T-helper 17 cell (primary cell): ENCODE results near the gene DHRS7. TPM values are rescaled to one million over a fixed set of nuclear protein-coding genes. Genes with fewer than 3 reads are reported as not detected.
"Not testable (repeated sequence)": the region's sequence is repeated elsewhere in the genome, so short reads cannot be mapped to it uniquely, and the experiment has no call there.

ENCODE experiments used
- ATAC-seq: fragments of 150-1000 bp; cut with Tn5 transposase; 2 replicates; pipeline ENCODE4 v1.10.0; 2021; ENCODE audit warnings: mild to moderate bottlenecking, moderate library complexity
- DNase-seq, 3 donors: peaks; one replicate each; pipeline versions ENCODE4 v3.0.0 to v3.0.0-alpha.2; 2020 to 2021
- H3K9me3 ChIP-seq: one replicate; pipeline ENCODE4 v1.7.0; 2013; ENCODE audit warnings: low read length, mild to moderate bottlenecking; ENCODE audit not compliant: control insufficient read depth, poor library complexity, severe bottlenecking
- H3K27ac Mint-ChIP-seq: one replicate; pipeline ENCODE4 v1.8.0; 2022; ENCODE audit warnings: mild to moderate bottlenecking, moderate library complexity, mixed read lengths
- H3K27me3 Mint-ChIP-seq: one replicate; pipeline ENCODE4 v1.8.0; 2022; ENCODE audit warnings: mixed read lengths
- H3K36me3 Mint-ChIP-seq: one replicate; pipeline ENCODE4 v1.8.0; 2022; ENCODE audit warnings: low read depth, mixed read lengths
- H3K4me1 Mint-ChIP-seq: one replicate; pipeline ENCODE4 v1.8.0; 2022; ENCODE audit warnings: mild to moderate bottlenecking, mixed read lengths
- H3K4me3 Mint-ChIP-seq: one replicate; pipeline ENCODE4 v1.8.0; 2022; ENCODE audit warnings: mild to moderate bottlenecking, moderate library complexity, mixed read lengths
- total RNA-seq, 4 donors: library from RNA in 2 of 4; stranded (reverse) in 2 of 4; gene quantifications; one replicate each; pipeline ENCODE4 v1.2.3 and lab custom pipeline; 2022 to 2026

DHRS7 gene
- total RNA-seq, 2 donors from 2014 or later: 44.8 to 48.0 TPM

DNA sequence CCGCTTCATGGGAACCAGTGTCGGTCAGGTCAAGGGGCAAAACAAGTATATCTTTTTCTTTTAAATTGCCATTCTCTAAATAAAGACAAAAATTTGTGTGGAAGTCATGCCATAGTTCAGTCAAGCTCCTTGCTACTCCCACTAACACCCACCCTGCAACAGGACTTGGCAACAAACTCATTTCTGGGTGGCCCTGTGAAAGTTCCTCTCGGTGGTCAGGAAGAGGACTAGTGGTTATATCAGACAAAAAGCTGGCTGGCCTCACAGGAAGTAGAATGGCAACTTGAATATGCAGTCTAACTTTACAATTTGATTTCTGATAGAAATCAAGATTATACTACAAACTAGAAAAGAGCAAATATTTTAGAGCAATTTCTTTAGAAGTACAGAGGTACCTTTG, 11.2 kb downstream of the DHRS7 start:
- no peaks in the 10 kb centered on the region for H3K9me3 ChIP-seq
- peaks cover 2% of the 10 kb centered on the region for H3K36me3 Mint-ChIP-seq
- ATAC-seq (no peak), DNase-seq (no peak)
- peaks cover 46% of the 10 kb centered on the region for H3K4me1 Mint-ChIP-seq
- no peaks in the 10 kb centered on the region for H3K27me3 Mint-ChIP-seq
- no peak overlapping the region for H3K4me3 Mint-ChIP-seq
- H3K27ac Mint-ChIP-seq: peak overlapping the region; percentile 95

DNA sequence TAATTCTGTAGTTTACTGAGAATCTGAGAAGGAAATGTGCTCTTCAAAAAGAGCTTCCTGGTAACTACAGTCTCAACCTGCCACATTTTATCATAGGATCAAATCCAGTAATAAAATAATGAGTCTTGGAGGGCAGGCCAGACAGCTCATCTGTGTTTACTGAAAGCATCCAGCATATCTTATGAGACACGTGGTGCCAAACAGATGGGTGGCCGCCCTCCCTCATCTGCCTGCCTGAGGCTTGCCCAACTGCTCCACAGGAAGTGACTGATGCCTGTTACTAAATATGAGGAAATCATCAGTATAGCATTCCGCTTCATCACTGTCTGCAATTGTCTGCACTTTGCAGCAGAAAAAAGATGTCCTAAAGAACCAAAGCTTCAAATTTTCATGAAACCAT, 13.5 kb downstream of the DHRS7 start:
- H3K4me1 Mint-ChIP-seq: peaks cover 31% of the 10 kb centered on the region
- H3K4me3 Mint-ChIP-seq: peak overlapping the region; percentile 33
- H3K36me3 Mint-ChIP-seq: peaks cover 5% of the 10 kb centered on the region
- no peaks in the 10 kb centered on the region for H3K27me3 Mint-ChIP-seq
- DNase-seq (peak; percentile 29 to 48 (median 33)), ATAC-seq (peak; percentile 98)
- H3K9me3 ChIP-seq: no peaks in the 10 kb centered on the region
- peak overlapping the region; percentile 95 for H3K27ac Mint-ChIP-seq

DNA sequence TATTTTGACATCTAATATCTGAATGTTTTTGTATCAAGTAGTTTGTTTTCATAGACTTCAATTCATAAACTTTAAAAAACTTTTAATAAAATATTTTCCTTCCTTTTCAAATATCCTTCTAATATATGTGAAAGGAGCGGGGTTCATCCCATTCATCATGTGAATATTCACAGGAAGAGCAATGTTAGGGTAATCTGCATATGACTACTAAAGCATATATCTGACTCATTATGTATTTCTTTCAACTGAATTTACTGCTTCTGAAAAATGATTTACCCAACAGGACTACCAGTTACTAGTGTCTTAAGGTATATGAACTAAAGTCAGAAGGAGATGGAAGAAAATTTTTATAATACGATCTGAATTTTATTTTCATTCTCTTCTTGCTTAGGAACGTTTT, 30.5 kb downstream of the DHRS7 start:
- peaks cover 6% of the 10 kb centered on the region for H3K4me1 Mint-ChIP-seq
- peaks cover 2% of the 10 kb centered on the region for H3K36me3 Mint-ChIP-seq
- no peaks in the 10 kb centered on the region for H3K9me3 ChIP-seq
- no peak for ATAC-seq
- no peaks in the 10 kb centered on the region for H3K27me3 Mint-ChIP-seq
- DNase-seq: no peak
- H3K27ac Mint-ChIP-seq: no peak overlapping the region
- H3K4me3 Mint-ChIP-seq: no peak overlapping the region

DNA sequence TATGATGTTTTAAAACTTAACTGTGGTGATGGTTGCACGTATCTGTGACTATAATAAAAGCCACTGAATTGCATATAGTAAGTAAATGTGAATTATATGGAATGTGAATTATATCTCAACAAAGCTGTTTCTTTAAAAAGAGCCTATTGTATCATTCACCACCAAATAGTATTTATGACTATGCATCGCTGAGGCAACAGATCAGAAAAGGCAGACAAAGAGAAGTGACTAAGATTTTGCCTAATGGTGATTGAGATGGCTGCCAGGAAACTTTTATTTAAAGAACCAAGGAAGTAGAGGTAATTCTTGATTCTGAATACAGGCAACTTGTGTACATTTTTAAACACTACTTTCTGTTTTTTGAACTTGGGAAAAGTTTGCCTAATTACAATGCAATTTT, 31.7 kb downstream of the DHRS7 start:
- DNase-seq: no peak
- ATAC-seq: no peak
- peaks cover 6% of the 10 kb centered on the region for H3K4me1 Mint-ChIP-seq
- H3K27ac Mint-ChIP-seq: peak overlapping the region; percentile 12
- no peak overlapping the region for H3K4me3 Mint-ChIP-seq
- H3K9me3 ChIP-seq: no peaks in the 10 kb centered on the region
- no peaks in the 10 kb centered on the region for H3K27me3 Mint-ChIP-seq
- H3K36me3 Mint-ChIP-seq: peaks cover 2% of the 10 kb centered on the region

DNA sequence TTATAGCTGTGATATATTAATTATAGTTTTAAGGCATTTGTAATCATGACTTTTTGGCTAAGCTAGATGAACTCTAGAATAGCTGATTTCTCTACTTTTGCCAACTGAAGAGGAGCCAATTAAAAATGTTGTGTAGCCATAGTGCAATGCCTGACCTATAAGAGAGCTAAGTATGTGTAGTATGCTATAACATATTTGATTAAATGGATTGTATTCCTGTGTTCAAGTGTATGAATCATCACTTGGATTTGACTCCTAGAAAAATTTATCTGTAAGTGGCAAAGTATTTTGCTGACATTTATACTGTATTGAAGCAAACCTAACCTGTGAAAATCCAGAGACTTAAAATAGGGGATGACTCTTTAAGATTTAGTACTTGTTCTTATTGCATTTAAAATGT, 39.3 kb downstream of the DHRS7 start:
- H3K4me1 Mint-ChIP-seq: peaks cover 12% of the 10 kb centered on the region
- no peak overlapping the region for H3K4me3 Mint-ChIP-seq
- DNase-seq (no peak), ATAC-seq (no peak)
- H3K27me3 Mint-ChIP-seq: no peaks in the 10 kb centered on the region
- peaks cover 23% of the 10 kb centered on the region for H3K36me3 Mint-ChIP-seq
- no peaks in the 10 kb centered on the region for H3K9me3 ChIP-seq
- H3K27ac Mint-ChIP-seq: no peak overlapping the region

DNA sequence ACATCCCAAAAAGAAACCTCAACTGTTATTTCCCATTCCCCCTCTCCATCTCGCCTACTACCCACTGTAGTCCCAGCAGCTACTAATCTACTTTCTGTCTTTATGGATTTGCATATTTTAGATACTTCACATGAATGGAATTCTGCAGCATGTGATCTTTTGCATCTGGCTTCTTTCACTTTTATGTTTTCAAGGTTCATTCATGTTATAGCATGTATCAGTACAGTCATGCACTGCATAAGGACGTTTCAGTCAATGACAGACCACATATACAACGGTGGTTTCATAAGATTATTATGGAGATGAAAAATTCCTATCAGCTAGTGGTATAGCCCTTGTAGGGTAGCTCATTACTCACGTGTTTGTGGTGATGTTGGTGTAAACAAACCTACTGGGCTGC, 49.0 kb downstream of the DHRS7 start:
- ATAC-seq (no peak), DNase-seq (no peak)
- Mint-ChIP-seq H3K27me3 (no peaks in the 10 kb centered on the region), H3K4me1 (peaks cover 8% of the 10 kb centered on the region), H3K36me3 (peaks cover 3% of the 10 kb centered on the region), H3K4me3 (no peak overlapping the region), H3K27ac (no peak overlapping the region)
- no peaks in the 10 kb centered on the region for H3K9me3 ChIP-seq

DNA sequence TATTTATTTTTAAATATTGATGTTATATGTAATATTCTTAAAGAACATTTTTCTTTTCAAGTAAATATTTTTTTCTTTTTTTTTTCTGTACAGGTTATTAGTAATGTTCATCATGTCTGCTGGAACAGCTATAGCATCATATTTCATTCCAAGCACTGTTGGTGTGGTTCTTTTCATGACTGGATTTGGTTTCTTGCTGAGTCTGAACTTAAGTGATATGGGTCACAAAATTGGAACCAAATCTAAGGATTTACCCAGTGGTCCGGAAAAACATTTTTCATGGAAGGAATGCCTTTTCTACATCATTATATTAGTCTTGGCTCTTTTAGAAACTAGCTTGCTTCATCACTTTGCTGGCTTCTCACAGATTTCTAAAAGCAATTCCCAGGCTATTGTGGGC, 50.3 kb downstream of the DHRS7 start:
- Mint-ChIP-seq H3K36me3 (peaks cover 3% of the 10 kb centered on the region), H3K27me3 (no peaks in the 10 kb centered on the region), H3K4me1 (peaks cover 16% of the 10 kb centered on the region), H3K27ac (no peak overlapping the region), H3K4me3 (no peak overlapping the region)
- ATAC-seq (no peak), DNase-seq (no peak)
- no peaks in the 10 kb centered on the region for H3K9me3 ChIP-seq

DNA sequence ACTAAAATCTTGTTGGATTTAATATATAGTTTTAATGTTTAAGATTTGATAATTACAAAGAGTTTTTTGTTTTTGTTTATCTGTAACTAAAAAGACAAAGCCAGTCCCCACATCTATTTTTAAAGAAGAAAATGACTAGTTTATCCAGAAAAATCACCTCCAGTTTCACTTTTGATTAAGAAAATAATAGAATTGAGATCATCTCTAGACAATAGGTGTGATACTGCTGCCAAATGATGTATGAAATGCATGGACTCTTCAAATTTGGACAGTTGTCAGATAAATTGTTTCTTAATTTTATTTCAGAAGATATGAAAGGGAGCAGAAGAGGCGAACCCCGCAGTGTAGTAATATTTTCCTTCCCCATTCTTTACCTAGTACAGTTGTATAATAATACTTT, 53.5 kb downstream of the DHRS7 start:
- Mint-ChIP-seq H3K27me3 (no peaks in the 10 kb centered on the region), H3K36me3 (peaks cover 7% of the 10 kb centered on the region), H3K27ac (no peak overlapping the region), H3K4me1 (peaks cover 13% of the 10 kb centered on the region), H3K4me3 (no peak overlapping the region)
- DNase-seq: no peak
- no peaks in the 10 kb centered on the region for H3K9me3 ChIP-seq
- no peak for ATAC-seq

DNA sequence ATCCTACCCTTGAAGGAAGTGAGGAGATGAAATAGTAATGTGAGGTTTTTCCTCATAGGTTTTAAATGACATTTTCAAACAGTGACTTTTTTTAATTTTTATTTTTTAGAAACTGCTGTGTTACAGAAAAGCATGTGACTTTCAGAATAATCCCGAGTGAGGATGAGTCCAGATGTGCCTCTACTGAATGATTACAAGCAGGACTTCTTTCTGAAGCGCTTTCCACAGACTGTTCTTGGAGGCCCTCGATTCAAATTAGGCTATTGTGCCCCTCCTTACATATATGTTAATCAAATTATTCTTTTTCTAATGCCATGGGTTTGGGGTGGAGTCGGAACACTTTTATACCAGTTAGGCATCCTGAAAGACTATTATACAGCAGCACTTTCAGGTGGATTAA, 57.7 kb downstream of the DHRS7 start:
- no peaks in the 10 kb centered on the region for H3K27me3 Mint-ChIP-seq
- H3K36me3 Mint-ChIP-seq: peaks cover 4% of the 10 kb centered on the region
- H3K4me1 Mint-ChIP-seq: peaks cover 18% of the 10 kb centered on the region
- no peak for DNase-seq
- H3K27ac Mint-ChIP-seq: no peak overlapping the region
- no peak overlapping the region for H3K4me3 Mint-ChIP-seq
- no peak for ATAC-seq
- no peaks in the 10 kb centered on the region for H3K9me3 ChIP-seq

DNA sequence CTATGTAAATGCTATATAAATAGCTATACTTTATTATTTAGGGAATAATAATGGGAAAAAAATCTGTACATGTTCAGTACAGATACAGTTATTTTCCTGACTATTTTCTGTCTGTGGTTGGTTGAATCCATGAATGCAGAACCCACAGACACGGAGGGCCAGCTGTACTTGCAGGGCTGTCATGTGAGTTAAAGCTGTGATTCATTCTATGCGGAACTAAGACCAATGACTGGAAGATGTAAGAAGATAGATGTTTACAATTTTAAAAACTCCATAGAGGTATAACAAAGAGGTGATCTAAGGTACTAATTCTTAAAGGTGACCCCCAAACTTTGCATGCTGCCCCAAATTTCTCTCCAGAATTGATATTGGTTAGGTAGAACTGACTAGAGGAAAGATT, 58.9 kb downstream of the DHRS7 start:
- Mint-ChIP-seq H3K27ac (no peak overlapping the region), H3K4me1 (peaks cover 22% of the 10 kb centered on the region), H3K27me3 (no peaks in the 10 kb centered on the region), H3K4me3 (no peak overlapping the region), H3K36me3 (peaks cover 4% of the 10 kb centered on the region)
- H3K9me3 ChIP-seq: no peaks in the 10 kb centered on the region
- ATAC-seq (no peak), DNase-seq (no peak)

DNA sequence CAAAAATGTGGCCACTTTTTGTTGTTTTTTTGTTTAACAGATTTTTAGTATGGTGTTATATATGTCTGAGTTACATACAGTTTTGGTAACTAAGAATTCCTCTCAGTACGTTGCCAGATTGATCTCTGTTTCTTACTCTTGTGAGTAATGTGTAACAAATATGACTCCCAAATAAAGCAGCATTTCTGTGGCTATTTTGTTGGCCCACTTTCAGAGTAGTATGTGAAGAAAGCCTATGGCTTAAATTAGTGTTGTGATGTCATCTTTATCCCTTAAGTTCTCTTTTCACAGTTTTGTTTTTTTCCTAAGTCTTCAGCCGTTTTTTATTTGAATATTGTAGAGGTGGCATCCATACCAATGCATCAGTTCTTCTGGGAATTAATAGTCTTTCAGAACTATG, 62.8 kb downstream of the DHRS7 start:
- H3K4me3 Mint-ChIP-seq: no peak overlapping the region
- no peaks in the 10 kb centered on the region for H3K27me3 Mint-ChIP-seq
- peaks cover 28% of the 10 kb centered on the region for H3K4me1 Mint-ChIP-seq
- DNase-seq: no peak
- H3K9me3 ChIP-seq: no peaks in the 10 kb centered on the region
- no peak overlapping the region for H3K27ac Mint-ChIP-seq
- ATAC-seq: no peak
- peaks cover 8% of the 10 kb centered on the region for H3K36me3 Mint-ChIP-seq

DNA sequence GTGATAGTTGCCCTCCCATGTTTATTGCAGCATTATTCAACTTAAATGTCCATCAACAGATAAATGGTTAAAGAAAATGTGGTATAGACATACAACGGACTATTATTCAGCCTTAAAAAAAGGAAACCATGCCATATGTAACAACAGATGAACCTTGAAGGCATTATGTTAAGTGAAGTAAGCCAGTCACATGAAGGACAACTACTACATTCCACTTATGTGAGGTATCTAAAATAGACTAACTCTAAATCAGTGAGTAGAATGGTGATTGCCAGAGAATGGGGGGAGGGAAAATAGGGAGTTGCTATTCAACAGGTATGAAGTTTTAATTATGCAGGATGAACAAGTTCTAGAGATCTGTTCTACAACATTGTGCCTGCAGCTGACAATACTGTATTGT, 63.4 kb downstream of the DHRS7 start:
- DNase-seq: no peak
- no peaks in the 10 kb centered on the region for H3K27me3 Mint-ChIP-seq
- ATAC-seq: no peak
- peaks cover 28% of the 10 kb centered on the region for H3K4me1 Mint-ChIP-seq
- H3K4me3 Mint-ChIP-seq: no peak overlapping the region
- H3K9me3 ChIP-seq: no peaks in the 10 kb centered on the region
- H3K36me3 Mint-ChIP-seq: peaks cover 8% of the 10 kb centered on the region
- no peak overlapping the region for H3K27ac Mint-ChIP-seq

DNA sequence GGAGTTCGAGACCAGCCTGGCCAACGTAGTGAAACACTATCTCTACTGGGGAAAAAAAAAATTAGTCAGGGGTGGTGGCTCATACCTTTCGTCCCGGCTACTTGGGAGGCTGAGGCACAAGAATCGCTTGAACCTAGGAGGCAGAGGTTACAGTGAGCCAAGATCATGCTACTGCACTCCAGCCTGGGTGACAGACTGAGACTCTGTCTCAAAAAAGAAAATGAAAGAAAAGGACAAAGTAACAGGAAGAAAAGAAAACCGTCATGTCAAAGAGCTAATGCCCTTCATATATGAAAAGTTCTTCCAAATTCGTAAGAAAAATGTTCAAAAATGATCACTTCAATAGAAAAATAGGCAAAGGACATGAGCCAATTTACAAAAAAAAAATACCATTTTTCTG, 65.3 kb downstream of the DHRS7 start:
- peaks cover 29% of the 10 kb centered on the region for H3K4me1 Mint-ChIP-seq
- not testable (repeated sequence) for H3K27me3 Mint-ChIP-seq, H3K4me3 Mint-ChIP-seq, ATAC-seq, H3K9me3 ChIP-seq, H3K27ac Mint-ChIP-seq, H3K36me3 Mint-ChIP-seq, DNase-seq

DNA sequence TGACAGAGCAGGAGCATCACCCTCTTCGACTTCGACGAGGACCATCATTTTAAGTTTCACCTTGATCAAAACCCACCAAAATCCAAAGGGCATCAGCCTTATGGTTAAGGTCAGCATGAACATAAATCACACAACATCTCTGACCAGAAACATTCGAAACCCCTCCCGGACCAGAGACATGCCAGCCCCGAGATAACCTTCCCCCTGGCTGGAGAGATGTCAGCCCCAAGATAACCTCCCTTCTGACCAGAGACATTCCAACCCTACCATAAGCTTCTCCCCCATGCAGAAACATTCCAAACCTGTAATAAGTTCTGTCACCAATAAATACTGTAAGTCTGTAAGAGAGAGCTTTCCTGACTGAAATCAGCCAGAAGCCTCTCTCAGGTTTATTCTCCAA, 67.2 kb downstream of the DHRS7 start:
- Mint-ChIP-seq H3K4me1 (peaks cover 44% of the 10 kb centered on the region), H3K27ac (peak overlapping the region; percentile 73)
- no peak for ATAC-seq

More for the DNA sequence above, 67.2 kb downstream of the DHRS7 start:
- DNase-seq: no peak
- Mint-ChIP-seq H3K4me3 (no peak overlapping the region), H3K27me3 (no peaks in the 10 kb centered on the region), H3K36me3 (peaks cover 10% of the 10 kb centered on the region)
- no peaks in the 10 kb centered on the region for H3K9me3 ChIP-seq
